ENCODE data around the gene PTPRD.

Gene PTPRD

DNA sequence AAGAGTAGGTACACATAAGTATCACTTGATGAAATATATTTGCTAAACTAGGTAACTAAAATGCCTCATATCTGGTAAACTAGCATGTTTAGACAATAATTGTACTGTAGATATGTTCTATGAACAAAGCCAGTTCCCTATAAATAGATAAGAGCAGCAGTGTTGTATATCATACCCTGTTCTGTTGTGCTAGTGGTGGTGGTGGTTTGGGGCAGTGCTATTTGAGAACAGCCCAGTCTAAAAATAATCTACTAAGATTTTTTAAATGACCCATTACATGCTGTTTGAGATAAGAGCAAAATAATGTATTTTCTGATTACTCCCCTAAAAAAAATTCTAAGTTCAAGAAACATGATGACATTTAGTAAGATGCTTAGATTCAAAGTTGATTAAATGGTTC is 1984.0 kb downstream of the PTPRD start:
- in situ Hi-C loops (cut with MboI; ENCODE audit: low sequenced_read_pairs, unreplicated experiment), result no loop called here
- DNase-seq (ENCODE audit: low spot score), result no peak
- TF ChIP-seq, protein P1, sequence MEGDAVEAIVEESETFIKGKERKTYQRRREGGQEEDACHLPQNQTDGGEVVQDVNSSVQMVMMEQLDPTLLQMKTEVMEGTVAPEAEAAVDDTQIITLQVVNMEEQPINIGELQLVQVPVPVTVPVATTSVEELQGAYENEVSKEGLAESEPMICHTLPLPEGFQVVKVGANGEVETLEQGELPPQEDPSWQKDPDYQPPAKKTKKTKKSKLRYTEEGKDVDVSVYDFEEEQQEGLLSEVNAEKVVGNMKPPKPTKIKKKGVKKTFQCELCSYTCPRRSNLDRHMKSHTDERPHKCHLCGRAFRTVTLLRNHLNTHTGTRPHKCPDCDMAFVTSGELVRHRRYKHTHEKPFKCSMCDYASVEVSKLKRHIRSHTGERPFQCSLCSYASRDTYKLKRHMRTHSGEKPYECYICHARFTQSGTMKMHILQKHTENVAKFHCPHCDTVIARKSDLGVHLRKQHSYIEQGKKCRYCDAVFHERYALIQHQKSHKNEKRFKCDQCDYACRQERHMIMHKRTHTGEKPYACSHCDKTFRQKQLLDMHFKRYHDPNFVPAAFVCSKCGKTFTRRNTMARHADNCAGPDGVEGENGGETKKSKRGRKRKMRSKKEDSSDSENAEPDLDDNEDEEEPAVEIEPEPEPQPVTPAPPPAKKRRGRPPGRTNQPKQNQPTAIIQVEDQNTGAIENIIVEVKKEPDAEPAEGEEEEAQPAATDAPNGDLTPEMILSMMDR (IDR thresholded peaks at IDR 0.05; ENCODE audit: borderline replicate concordance, control extremely low read depth, extremely low read depth, insufficient read depth, missing control alignments), result no peak

DNA sequence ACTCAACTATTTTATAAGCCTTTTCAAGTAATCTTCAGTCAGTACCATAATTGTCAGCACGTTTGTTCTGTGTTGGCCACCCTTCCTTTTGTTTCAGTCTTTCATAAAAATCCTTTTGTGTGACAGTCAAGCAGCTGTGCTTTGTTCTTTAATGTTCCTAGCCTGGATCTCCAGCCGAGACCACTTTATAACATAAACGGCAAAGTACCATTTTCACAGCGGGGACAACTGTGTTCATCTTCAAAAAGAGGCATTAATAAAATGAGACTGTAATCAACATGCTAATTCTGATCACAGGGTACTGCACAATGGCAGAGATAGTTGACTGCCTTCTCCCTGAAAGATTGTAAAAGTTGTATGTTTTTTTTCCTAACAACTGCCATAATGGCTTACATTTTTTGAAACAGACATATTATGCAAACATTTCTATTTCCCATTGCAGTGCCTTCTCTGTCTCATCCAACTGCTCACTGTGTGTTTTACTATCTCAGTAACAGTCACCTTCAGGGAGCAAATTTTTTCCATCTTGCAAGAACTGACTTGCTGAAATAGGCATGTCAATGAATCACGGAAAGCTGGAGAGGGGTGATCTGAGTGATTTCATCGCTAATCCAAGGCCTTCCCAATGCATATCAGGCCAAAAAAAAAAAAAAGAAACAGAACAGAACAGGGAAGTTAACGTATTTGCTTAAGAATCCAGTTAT is 1984.7 kb downstream of the PTPRD start:
- no peak for DNase-seq (ENCODE audit: low spot score)
- in situ Hi-C loops (cut with MboI; ENCODE audit: low sequenced_read_pairs, unreplicated experiment), result no loop called here
- TF ChIP-seq, protein P1 (IDR thresholded peaks at IDR 0.05; ENCODE audit: borderline replicate concordance, control extremely low read depth, extremely low read depth, insufficient read depth, missing control alignments), result no peak

DNA sequence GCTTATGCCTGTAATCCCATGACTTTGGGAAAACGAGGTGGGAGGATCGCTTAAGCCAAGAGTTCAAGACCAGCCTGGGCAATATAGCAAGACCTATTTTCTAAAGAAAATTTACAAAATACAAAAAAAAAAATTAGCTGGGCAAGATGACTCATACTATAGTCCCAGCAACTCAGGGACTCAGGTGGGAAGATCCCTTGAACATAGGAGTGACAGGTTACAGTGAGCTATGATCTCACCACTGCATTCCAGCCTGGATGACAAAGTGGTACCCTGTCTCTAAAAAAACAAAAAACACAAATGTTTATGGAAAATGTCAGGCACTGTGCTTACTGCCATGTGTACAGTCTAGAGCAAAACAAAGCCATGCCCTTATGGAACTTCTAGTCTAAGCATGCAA is 1989.9 kb downstream of the PTPRD start:
- in situ Hi-C loops (cut with MboI; ENCODE audit: low sequenced_read_pairs, unreplicated experiment), result no loop called here

DNA sequence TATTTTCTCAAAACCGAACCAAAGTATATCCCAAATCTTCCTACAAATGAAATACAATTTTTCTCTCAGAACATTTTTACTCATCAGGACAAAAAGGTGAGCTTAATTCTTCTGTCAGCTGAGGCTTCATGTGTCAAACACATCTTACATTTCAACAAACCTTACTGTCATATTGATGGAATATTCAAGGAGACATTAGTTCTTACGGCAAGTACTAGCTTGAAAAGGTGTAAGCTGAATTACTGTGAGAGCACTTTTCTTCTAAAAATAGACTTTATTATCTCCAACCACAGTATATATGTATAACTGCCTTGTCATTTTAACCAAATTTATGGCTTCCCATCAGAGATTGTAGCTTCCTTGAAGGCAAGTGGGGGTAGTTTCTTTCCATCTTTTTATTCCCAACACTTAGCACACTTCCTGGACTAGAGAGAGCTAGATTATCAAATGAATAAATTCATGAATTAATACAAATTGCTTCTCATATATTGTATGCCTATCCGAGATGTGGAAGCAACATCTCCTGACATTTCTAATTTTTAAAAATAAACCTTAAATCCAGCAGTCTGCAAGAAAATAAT is 1990.5 kb downstream of the PTPRD start:
- TF ChIP-seq, protein P1 (IDR thresholded peaks at IDR 0.05; ENCODE audit: borderline replicate concordance, control extremely low read depth, extremely low read depth, insufficient read depth, missing control alignments), result no peak
- DNase-seq (ENCODE audit: low spot score), result no peak
- in situ Hi-C loops (cut with MboI; ENCODE audit: low sequenced_read_pairs, unreplicated experiment), result no loop called here

More for the DNA sequence above, 1989.9 kb downstream of the PTPRD start:
- TF ChIP-seq, protein P1 (IDR thresholded peaks at IDR 0.05; ENCODE audit: borderline replicate concordance, control extremely low read depth, extremely low read depth, insufficient read depth, missing control alignments), result no peak
- DNase-seq (ENCODE audit: low spot score), result no peak

DNA sequence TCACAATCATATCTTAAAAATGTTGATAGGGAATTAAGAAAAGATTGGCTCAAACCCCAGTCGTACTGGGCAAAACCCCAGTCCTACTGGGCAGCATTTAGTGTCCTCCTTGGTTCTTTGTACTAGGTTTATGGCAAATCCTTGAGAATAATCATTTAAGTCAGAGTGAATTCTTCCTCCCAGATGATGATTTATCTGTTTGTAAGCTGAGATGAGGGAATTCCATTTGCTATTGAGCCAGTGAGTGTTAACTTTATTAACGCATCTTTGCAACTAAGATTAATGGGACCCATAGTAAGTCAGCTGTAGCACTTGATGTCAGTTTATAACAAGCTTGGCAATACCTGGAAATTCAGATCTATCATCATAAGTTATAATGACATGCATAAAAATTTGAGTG is 1991.4 kb downstream of the PTPRD start:
- DNase-seq (ENCODE audit: low spot score), result no peak
- in situ Hi-C loops (cut with MboI; ENCODE audit: low sequenced_read_pairs, unreplicated experiment), result no loop called here
- TF ChIP-seq, protein P1 (IDR thresholded peaks at IDR 0.05; ENCODE audit: borderline replicate concordance, control extremely low read depth, extremely low read depth, insufficient read depth, missing control alignments), result no peak

DNA sequence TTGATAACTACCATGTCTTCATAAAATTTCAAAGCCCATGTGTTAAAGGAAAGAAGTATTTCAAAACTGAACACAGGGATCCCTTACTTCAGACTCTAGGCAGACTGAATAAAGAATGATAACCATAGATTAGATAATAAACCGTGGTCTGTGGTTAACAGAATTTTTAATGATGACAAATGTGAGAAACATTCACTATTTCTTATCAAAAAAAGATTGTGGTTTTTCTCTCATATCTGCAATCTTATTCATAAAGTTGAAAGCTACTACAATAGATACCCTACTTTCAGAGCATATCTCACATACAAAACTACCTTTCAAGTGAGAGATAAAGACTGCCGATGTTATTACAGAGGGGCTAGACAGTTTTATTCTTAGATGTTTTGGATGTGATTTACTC is 1996.4 kb downstream of the PTPRD start:
- in situ Hi-C loops (cut with MboI; ENCODE audit: low sequenced_read_pairs, unreplicated experiment), result no loop called here
- no peak for DNase-seq (ENCODE audit: low spot score)
- TF ChIP-seq, protein P1 (IDR thresholded peaks at IDR 0.05; ENCODE audit: borderline replicate concordance, control extremely low read depth, extremely low read depth, insufficient read depth, missing control alignments), result no peak

All from GM13976 (cell line).